Neuronal stem cell (in vitro differentiated cells): ENCODE data around the gene CERK.

ENCODE experiments used
- DNase-seq: peaks from one replicate; pipeline ENCODE4 v3.0.0-alpha.2; 2013; ENCODE audit warnings: low spot score
- H2AFZ ChIP-seq: one replicate; pipeline ENCODE4 v1.6.1; 2013; ENCODE audit warnings: mild to moderate bottlenecking, low read length, inconsistent platforms
- H2AK5ac ChIP-seq: 2 replicates; pipeline ENCODE4 v1.6.1; 2013; ENCODE audit warnings: low read depth, mild to moderate bottlenecking, inconsistent platforms, low read length, moderate library complexity, mixed read lengths
- H2BK120ac ChIP-seq: 2 replicates; pipeline ENCODE4 v1.6.1; 2013; ENCODE audit warnings: low read depth, mild to moderate bottlenecking, inconsistent platforms, low read length, moderate library complexity, mixed read lengths
- H2BK12ac ChIP-seq: one replicate; pipeline ENCODE4 v1.6.1; 2013; ENCODE audit warnings: low read length, inconsistent platforms
- H2BK15ac ChIP-seq: 2 replicates; pipeline ENCODE4 v1.6.1; 2013; ENCODE audit warnings: mild to moderate bottlenecking, low read length, inconsistent platforms, mixed read lengths
- H2BK5ac ChIP-seq: one replicate; pipeline ENCODE4 v1.6.1; 2013; ENCODE audit warnings: inconsistent platforms, mild to moderate bottlenecking, low read length, moderate library complexity
- H3K14ac ChIP-seq: one replicate; pipeline ENCODE4 v1.6.1; 2013; ENCODE audit warnings: low read length, inconsistent platforms
- H3K18ac ChIP-seq: 2 replicates; pipeline ENCODE4 v1.6.1; 2013; ENCODE audit warnings: low read length, inconsistent platforms
- H3K23ac ChIP-seq: 2 replicates; pipeline ENCODE4 v1.6.1; 2013; ENCODE audit warnings: low read depth, mild to moderate bottlenecking, mixed read lengths, low read length, inconsistent platforms; ENCODE audit not compliant: poor library complexity
- H3K27ac ChIP-seq: replicated peaks from 3 replicates; pipeline ENCODE4 v1.5.1; 2013; ENCODE audit warnings: low read length, inconsistent platforms
- H3K27me3 ChIP-seq, 3 experiments: 2 replicates each; pipeline ENCODE4 v1.6.1; 2013; ENCODE audit warnings: low read length in 3 of 3, mild to moderate bottlenecking in 2 of 3, inconsistent platforms in 1 of 3, low read depth in 1 of 3, mixed read lengths in 1 of 3, moderate library complexity in 1 of 3; ENCODE audit not compliant: control insufficient read depth in 3 of 3, insufficient read depth in 3 of 3
- H3K36me3 ChIP-seq, 2 donors: replicated peaks in 1 of 2; 2 replicates each; pipeline ENCODE4 v1.6.1; 2013; ENCODE audit warnings: low read length in 2 of 2; ENCODE audit not compliant: control insufficient read depth in 2 of 2, insufficient read depth in 2 of 2
- H3K4ac ChIP-seq: 2 replicates; pipeline ENCODE4 v1.6.1; 2013; ENCODE audit warnings: inconsistent platforms, mild to moderate bottlenecking, low read length, moderate library complexity
- H3K4me1 ChIP-seq, 2 donors: 1 replicate in 1 of 2; 2 replicates in 1 of 2; pipeline ENCODE4 v1.6.1; 2013; ENCODE audit warnings: low read length in 2 of 2, low read depth in 1 of 2; ENCODE audit not compliant: control insufficient read depth in 2 of 2, insufficient read depth in 1 of 2
- H3K4me2 ChIP-seq: one replicate; pipeline ENCODE4 v1.6.1; 2013; ENCODE audit warnings: mild to moderate bottlenecking, low read length, inconsistent platforms; ENCODE audit not compliant: insufficient read depth, poor library complexity, severe bottlenecking
- H3K4me3 ChIP-seq, 2 donors: 2 replicates each; pipeline ENCODE4 v1.5.1; 2013; ENCODE audit warnings: low read length in 2 of 2, mild to moderate bottlenecking in 2 of 2, inconsistent platforms in 1 of 2, moderate library complexity in 1 of 2
- H3K79me1 ChIP-seq: one replicate; pipeline ENCODE4 v1.6.1; 2013; ENCODE audit warnings: low read depth, mild to moderate bottlenecking, inconsistent platforms, low read length, moderate library complexity
- H3K9ac ChIP-seq: one replicate; pipeline ENCODE4 v1.6.1; 2013; ENCODE audit warnings: mild to moderate bottlenecking, low read depth, low read length, inconsistent platforms; ENCODE audit not compliant: poor library complexity
- H3K9me3 ChIP-seq, 2 donors: replicated peaks in 1 of 2; 2 replicates each; pipeline versions ENCODE3 to v1.6.1; 2013; ENCODE audit warnings: low read length in 2 of 2, mild to moderate bottlenecking in 2 of 2, inconsistent platforms in 1 of 2, low read depth in 1 of 2, mixed read lengths in 1 of 2, moderate library complexity in 1 of 2; ENCODE audit not compliant: control insufficient read depth in 2 of 2, insufficient read depth in 1 of 2
- H4K8ac ChIP-seq: one replicate; pipeline ENCODE4 v1.6.1; 2013; ENCODE audit warnings: low read depth, mild to moderate bottlenecking, inconsistent platforms, low read length, moderate library complexity
- H4K91ac ChIP-seq: one replicate; pipeline ENCODE4 v1.6.1; 2013; ENCODE audit warnings: low read length, low read depth, mild to moderate bottlenecking, inconsistent platforms; ENCODE audit not compliant: poor library complexity
- WGBS, 2 donors: extraction: QIAGEN DNeasy Blood & Tissue Kit; methylation state at CpG; one replicate each; pipeline ENCODE4 v1.1.7; 2013; ENCODE audit warnings: missing lambda C conversion rate in 2 of 2, mixed read lengths in 1 of 2; ENCODE audit not compliant: insufficient read length in 2 of 2, insufficient replicate concordance in 1 of 2; ENCODE audit errors: extremely low coverage in 2 of 2; 5-methylcytosine and 5-hydroxymethylcytosine counted together

The CERK gene

GRCh38 chr22:46776876-46777608, 39.0 kb upstream of the CERK start:
- Histone ChIP-seq H3K9ac (no peak overlapping the region), H3K27ac (no peak overlapping the region), H2BK15ac (no peak overlapping the region), H3K79me1 (peaks cover 19% of the 10 kb centered on the region), H2BK5ac (no peak overlapping the region), H2AK5ac (no peak overlapping the region), H3K18ac (no peak overlapping the region), H3K14ac (no peak overlapping the region), H3K4me3 (no peak overlapping the region), H3K36me3 (peaks cover 0 to 2% of the 10 kb centered on the region in 2 donors), H3K9me3 (no peaks in the 10 kb centered on the region), H4K91ac (no peak overlapping the region), H2BK12ac (no peak overlapping the region), H2BK120ac (no peak overlapping the region), H3K23ac (no peak overlapping the region), H3K4me2 (no peak overlapping the region), H2AFZ (no peak overlapping the region), H3K4me1 (peaks cover 0 to 7% of the 10 kb centered on the region in 2 donors), H3K4ac (no peak overlapping the region), H3K27me3 (no peaks in the 10 kb centered on the region), H4K8ac (no peak overlapping the region)
- DNase-seq = no peak
- WGBS, 2 donors = no CpG with 5 or more reads among the region's 18 CpGs

GRCh38 chr22:46775850-46776826, 38.1 kb upstream of the CERK start:
- Histone ChIP-seq H3K36me3 (peaks cover 2% of the 10 kb centered on the region in 2 donors), H3K4me1 (peaks cover 0 to 7% of the 10 kb centered on the region in 2 donors), H3K27ac (no peak overlapping the region), H2BK15ac (no peak overlapping the region), H4K91ac (no peak overlapping the region), H3K4me2 (no peak overlapping the region), H3K9me3 (no peaks in the 10 kb centered on the region), H2AK5ac (peak overlapping the region; percentile 5), H3K23ac (no peak overlapping the region), H3K18ac (no peak overlapping the region), H4K8ac (no peak overlapping the region), H3K9ac (peak overlapping the region; percentile 3), H2BK120ac (no peak overlapping the region), H3K27me3 (no peaks in the 10 kb centered on the region), H3K14ac (no peak overlapping the region), H3K79me1 (peaks cover 19% of the 10 kb centered on the region), H2BK12ac (no peak overlapping the region), H3K4me3 (no peak overlapping the region), H2AFZ (no peak overlapping the region), H3K4ac (no peak overlapping the region), H2BK5ac (no peak overlapping the region)
- WGBS, 2 donors = no CpG with 5 or more reads among the region's 22 CpGs
- DNase-seq = no peak

DNA sequence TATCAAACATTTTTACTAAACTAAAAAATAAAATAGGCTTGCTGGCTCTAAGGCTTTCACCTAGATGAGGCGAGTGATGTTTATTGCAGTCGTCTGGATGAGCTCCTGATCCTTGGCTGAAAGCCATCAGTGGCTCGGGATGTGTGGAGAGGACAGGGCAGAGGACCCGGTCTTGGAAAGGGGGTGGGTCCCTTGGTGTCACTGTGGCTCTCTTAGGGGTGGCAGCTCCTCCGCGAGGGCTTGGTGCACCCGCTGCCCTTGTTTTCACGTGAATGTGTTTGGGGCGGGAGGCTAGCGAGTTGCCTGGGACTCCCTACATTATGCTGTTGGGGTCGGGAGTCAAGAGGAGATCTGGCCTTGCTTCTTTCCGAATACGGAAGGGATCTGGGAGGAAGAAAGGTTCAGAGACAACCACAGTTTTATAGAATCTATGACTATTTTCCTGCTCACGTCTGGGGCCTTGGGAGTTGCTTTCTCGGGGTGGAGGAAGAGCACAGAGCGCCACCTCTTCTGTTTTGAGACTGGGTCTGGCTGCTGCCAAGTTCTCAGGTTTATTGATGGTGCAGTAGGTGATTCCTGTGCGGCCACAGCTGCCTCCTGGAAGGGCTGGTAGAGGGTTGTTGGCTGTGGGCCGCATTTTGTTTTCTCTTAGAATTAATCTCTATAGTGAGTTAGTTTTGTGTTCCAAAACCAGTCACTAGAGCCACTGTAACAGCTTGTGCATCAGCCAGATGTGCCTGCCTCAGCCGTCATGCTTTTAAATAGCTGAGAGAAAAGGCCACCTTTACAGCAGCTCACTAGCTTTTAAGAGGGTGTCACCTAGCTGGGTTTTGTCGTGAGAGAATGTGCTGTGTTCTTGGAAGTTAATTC, 37.2 kb upstream of the CERK start:
- Histone ChIP-seq H3K9me3 (no peaks in the 10 kb centered on the region), H3K4me1 (peaks cover 0 to 7% of the 10 kb centered on the region in 2 donors), H4K91ac (no peak overlapping the region), H3K27ac (no peak overlapping the region), H3K4me3 (no peak overlapping the region), H3K14ac (no peak overlapping the region), H3K4me2 (no peak overlapping the region), H3K23ac (no peak overlapping the region), H3K79me1 (peaks cover 24% of the 10 kb centered on the region), H3K18ac (no peak overlapping the region), H2BK12ac (no peak overlapping the region), H2AK5ac (no peak overlapping the region), H3K9ac (no peak overlapping the region), H4K8ac (no peak overlapping the region), H3K27me3 (no peaks in the 10 kb centered on the region), H3K36me3 (peaks cover 2% of the 10 kb centered on the region in 2 donors), H2BK5ac (no peak overlapping the region), H2BK120ac (no peak overlapping the region), H2AFZ (no peak overlapping the region), H2BK15ac (no peak overlapping the region), H3K4ac (no peak overlapping the region)
- no peak for DNase-seq
- no CpG with 5 or more reads among the region's 20 CpGs for WGBS, 2 donors
